SK-N-SH (cell line): ENCODE data around the gene NUDT16.

ENCODE experiments used
- FOXM1 ChIP-seq: IDR thresholded peaks from 2 replicates; pipeline ENCODE4 v1.4.0; 2012; ENCODE audit warnings: low read depth, mild to moderate bottlenecking
- NFIC ChIP-seq: IDR thresholded peaks from 2 replicates; pipeline ENCODE4 v1.4.0; 2012; ENCODE audit warnings: borderline replicate concordance
- POLR2AphosphoS5 ChIP-seq: IDR thresholded peaks from 2 replicates; pipeline ENCODE4 v1.6.1; 2012; ENCODE audit warnings: low read depth, low read length
- RXRA ChIP-seq: IDR thresholded peaks from 2 replicates; pipeline ENCODE4 v1.4.0; 2012; ENCODE audit warnings: low read depth, mild to moderate bottlenecking, borderline replicate concordance
- TF ChIP-seq, protein P1 (sequence below): fragments of 200-600 bp; sonication (generic); IDR thresholded peaks from 2 replicates; pipeline ENCODE4 v1.6.1; 2017; ENCODE audit warnings: antibody characterized with exemption, mild to moderate bottlenecking, moderate library complexity
- TF ChIP-seq, protein P2 (sequence below): IDR thresholded peaks from 2 replicates; pipeline ENCODE4 v1.6.1; 2012; ENCODE audit warnings: mild to moderate bottlenecking, low read depth, low read length, moderate library complexity

DNA sequence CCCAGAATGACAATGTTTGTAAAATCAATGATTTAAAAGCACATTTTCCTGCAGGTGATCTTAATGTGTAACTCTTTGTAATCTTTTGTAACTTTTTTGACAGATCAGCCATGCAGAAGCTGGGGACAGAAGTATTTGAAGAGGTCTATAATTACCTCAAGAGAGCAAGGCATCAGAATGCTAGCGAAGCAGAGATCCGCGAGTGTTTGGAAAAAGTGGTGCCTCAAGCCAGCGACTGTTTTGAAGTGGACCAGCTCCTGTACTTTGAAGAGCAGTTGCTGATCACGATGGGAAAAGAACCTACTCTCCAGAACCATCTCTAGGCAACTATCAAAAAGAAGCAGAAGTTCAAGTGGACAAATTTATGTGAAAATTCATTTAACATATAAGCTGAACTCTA is 32.1 kb upstream of the NUDT16 start:
- TF ChIP-seq, protein P1, sequence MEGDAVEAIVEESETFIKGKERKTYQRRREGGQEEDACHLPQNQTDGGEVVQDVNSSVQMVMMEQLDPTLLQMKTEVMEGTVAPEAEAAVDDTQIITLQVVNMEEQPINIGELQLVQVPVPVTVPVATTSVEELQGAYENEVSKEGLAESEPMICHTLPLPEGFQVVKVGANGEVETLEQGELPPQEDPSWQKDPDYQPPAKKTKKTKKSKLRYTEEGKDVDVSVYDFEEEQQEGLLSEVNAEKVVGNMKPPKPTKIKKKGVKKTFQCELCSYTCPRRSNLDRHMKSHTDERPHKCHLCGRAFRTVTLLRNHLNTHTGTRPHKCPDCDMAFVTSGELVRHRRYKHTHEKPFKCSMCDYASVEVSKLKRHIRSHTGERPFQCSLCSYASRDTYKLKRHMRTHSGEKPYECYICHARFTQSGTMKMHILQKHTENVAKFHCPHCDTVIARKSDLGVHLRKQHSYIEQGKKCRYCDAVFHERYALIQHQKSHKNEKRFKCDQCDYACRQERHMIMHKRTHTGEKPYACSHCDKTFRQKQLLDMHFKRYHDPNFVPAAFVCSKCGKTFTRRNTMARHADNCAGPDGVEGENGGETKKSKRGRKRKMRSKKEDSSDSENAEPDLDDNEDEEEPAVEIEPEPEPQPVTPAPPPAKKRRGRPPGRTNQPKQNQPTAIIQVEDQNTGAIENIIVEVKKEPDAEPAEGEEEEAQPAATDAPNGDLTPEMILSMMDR, result no peak
- TF ChIP-seq, protein P2, sequence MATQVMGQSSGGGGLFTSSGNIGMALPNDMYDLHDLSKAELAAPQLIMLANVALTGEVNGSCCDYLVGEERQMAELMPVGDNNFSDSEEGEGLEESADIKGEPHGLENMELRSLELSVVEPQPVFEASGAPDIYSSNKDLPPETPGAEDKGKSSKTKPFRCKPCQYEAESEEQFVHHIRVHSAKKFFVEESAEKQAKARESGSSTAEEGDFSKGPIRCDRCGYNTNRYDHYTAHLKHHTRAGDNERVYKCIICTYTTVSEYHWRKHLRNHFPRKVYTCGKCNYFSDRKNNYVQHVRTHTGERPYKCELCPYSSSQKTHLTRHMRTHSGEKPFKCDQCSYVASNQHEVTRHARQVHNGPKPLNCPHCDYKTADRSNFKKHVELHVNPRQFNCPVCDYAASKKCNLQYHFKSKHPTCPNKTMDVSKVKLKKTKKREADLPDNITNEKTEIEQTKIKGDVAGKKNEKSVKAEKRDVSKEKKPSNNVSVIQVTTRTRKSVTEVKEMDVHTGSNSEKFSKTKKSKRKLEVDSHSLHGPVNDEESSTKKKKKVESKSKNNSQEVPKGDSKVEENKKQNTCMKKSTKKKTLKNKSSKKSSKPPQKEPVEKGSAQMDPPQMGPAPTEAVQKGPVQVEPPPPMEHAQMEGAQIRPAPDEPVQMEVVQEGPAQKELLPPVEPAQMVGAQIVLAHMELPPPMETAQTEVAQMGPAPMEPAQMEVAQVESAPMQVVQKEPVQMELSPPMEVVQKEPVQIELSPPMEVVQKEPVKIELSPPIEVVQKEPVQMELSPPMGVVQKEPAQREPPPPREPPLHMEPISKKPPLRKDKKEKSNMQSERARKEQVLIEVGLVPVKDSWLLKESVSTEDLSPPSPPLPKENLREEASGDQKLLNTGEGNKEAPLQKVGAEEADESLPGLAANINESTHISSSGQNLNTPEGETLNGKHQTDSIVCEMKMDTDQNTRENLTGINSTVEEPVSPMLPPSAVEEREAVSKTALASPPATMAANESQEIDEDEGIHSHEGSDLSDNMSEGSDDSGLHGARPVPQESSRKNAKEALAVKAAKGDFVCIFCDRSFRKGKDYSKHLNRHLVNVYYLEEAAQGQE, result no peak
- TF ChIP-seq POLR2AphosphoS5 (no peak), RXRA (no peak), NFIC (no peak), FOXM1 (no peak)
